Ecto neural progenitor cell (in vitro differentiated cells): ENCODE measurements around the gene SOD2.
"Not testable (repeated sequence)": the region's sequence is repeated elsewhere in the genome, so short reads cannot be mapped to it uniquely, and the experiment has no call there.

ENCODE experiments used
- DNase-seq: peaks from one replicate; pipeline ENCODE4 v3.0.0-alpha.2; 2018; ENCODE audit warnings: low spot score

The SOD2 gene

DNA sequence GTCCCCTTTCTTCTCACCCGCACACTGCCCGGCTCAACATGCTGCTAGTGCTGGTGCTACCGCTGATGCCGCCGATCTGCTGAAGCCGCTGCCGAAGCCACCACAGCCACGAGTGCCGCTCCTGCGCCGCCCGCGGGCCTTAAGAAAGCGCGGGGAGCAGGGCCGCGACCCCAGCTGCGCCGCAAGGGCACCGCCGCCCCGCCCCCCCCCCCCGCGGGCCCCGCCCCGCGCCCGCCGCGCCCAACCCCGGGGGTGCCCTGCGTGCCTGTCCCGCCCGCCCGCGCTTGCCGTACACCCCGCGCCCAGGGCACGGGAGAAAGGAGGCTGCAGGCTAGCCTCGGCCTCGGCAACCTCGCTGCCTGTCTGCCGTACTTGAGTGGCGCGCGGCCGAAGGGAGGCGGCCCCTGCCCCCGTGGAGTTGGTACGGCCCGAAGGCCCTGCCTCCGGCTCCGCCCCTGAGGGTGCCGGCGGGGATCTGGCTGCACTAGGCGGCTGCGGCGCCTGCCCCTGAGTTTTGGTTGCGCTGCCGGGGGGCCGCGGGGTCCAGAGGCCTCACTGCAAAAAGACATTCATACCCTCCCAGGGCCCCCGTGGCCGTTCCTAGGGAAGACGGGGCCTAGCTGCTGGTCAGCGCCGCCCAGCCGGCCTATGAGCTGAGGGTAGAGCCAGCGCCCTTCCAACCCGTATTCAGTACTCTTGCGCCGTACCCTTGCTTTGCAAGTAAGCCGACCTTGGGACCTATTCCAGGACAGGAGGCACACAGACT lies at the start of gene SOD2:
Gene SOD2 (minus strand): TSS at position 114 of the 766 bp plus-strand sequence. CDS start 74 bp downstream, at position 40.
- peak; percentile 93 for DNase-seq

DNA sequence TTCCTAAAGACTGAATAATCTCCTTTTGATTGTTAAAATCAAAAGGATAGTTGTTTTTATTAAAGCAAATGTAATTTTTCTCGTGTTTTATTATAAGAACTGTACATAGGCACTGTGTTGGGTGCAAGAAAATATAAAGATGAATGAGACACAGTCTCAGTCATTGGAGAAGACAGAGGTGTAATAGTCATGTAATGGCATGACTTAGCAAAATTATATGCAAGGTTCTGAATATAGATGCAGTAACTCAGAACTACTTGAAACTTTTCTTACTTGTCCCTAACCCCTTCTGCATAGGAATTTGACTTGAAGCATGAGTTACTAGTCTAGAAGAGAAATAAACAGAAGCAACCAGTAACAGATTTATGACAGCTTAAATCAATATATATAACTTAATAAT lies 49.1 kb upstream of the SOD2 start:
- no peak for DNase-seq

- DNase-seq = no peak
These were observed 46.3 kb upstream of the SOD2 start for GRCh38 chr6:159739341-159739740.

- no peak for DNase-seq
These were observed 43.9 kb upstream of the SOD2 start for GRCh38 chr6:159736908-159737307.

DNA sequence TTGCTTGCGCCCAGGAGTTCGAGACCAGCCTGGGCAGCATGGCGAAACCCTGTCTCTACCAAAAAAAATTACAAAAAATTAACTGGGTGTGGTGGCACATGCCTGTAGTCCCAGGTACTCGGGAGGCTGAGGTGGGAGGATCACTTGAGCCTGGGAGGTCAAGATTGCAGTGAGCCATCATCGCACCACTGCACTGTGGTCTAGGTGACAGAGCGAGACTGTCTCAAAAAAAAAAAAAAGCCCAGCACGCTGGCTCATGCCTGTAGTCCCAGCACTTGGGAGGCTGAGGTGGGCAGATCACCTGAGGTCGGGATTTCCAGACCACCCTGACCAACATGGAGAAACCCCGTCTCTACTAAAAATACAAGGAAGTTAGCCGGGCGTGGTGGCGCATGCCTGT lies 40.4 kb upstream of the SOD2 start:
- not testable (repeated sequence) for DNase-seq

GRCh38 chr6:159732550-159732949 lies 39.5 kb upstream of the SOD2 start:
- DNase-seq = not testable (repeated sequence)

DNA sequence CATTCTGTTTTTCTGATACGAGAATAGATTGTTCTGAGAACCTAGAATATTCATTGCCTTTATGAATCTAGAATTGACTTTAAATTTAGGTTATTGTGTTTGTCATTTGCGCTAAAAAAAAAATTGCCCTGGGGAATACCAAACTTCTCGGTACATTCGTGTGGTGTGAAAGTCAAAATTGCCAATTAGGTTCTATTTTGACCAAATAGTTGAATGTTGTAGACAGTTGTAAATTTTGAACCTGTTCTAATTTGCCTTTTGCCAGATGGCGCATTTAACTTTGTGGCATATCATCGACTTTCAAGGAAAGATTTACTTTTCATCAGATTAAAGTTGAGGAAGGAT lies 37.3 kb upstream of the SOD2 start:
- no peak for DNase-seq

- DNase-seq = no peak
These were observed 36.7 kb upstream of the SOD2 start for GRCh38 chr6:159729598-159730331.

DNA sequence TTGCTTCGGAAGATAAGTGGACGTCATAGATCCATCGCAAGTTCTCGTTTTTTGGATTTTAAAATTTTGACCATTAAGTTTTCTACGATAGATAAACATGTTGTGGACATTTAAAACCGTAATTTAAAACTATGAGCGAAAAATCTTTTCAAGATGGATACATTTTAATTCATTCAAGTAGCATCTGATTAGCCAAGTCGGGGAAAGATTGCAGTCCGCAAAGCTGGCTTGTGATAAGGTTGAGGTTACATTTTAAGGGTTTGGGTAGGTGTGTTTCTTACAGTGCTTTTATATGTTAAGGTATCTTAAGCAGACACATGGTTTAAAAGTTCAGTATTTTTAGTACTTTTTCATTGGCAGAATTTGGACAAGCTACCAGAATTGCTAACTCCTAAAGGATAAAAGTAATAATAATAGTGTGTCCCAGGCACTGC lies 35.5 kb upstream of the SOD2 start:
- no peak for DNase-seq

DNA sequence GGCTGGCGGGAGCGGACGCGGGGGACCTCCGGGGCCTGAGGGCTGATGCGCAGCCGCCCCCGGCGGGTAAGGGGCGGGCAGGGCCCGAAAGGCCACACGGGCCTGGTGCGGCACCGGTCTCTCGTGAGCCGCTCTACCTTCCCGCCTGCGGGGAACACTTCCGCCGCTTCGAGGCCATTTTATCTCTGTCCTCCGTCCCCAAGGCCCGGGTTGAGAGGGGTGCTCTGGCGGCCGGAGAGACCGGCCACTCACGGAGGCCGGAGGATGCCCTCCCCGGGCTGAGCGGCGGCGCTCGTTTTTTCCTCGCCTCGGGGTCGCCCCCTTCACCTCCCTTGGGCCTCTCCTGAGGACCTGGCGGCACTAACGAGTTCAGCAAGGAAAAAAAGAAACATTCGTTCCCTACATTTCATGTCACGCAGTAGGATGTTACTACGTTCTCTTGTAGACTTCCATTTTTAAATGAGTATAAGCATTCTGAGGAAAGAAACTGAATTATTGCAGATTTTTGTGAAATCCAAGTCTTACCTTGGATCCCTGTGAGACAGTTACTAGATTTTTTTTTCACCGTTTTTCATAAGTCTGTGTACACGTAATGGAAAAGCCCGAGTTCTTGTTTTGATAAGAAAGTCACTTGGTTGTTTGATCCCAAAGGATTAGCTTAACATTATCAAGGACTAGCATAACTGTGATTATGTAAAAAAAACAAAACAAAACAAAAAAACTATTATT lies 34.8 kb upstream of the SOD2 start:
- DNase-seq = no peak

- peak; percentile 98 for DNase-seq
These were observed 34.1 kb upstream of the SOD2 start, which contains the start of gene WTAP for GRCh38 chr6:159726918-159727716. WTAP (plus strand) TSS chr6:159727506; CDS start chr6:159736266, 8,760 bp downstream.

DNA sequence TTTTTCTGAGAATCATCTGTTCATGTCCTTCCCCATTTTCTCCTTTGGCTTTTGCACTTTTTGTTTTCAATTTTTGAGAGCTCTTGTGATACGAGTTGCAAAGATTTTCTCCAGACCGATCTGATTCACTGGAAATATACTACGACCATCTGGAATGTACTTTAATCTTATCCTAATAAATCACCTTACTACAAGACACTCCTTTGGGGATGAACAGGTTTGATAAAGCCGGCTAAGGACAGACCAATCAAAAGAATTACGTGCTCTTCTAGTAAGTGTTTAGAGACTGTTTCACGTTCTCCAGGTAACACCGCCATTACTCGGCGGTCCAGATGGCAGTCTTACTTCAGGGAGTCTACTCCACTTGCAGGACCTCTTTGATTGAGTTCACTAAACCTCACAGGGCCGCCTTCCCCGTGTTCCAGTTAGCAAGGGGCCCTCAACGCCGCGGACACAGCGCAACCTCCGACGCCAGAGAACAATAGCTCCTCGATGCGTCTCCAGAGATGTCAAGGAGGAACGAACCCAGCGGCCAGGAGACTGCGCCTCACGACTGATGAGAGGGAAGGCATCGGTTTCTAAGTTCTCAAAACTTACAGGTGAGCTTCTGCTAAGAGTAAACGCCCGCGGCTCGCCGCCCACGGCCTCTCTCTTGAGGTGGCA lies 33.3 kb upstream of the SOD2 start:
- no peak for DNase-seq

DNA sequence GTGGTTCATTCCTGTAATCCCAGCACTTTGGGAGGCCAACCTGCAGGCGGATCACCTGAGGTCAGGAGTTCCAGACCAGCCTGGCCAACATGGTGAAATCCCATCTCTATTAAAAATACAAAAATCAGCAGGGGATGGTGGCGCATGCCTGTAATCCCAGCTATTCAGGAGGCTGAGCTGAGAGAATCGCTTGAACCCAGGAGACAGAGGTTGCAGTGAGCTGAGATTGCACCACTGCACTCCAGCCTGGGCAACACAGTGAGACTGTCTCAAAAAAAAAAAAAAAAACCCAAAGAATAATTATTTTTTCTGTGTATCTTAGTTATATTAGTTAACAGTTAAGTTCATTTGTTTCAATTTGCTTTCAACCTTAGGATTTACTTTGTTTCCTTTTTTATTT lies 32.2 kb upstream of the SOD2 start:
- not testable (repeated sequence) for DNase-seq

- no peak for DNase-seq
These were observed 31.7 kb upstream of the SOD2 start for GRCh38 chr6:159724778-159725177.

GRCh38 chr6:159723259-159723658 lies 30.2 kb upstream of the SOD2 start:
- DNase-seq = no peak

DNA sequence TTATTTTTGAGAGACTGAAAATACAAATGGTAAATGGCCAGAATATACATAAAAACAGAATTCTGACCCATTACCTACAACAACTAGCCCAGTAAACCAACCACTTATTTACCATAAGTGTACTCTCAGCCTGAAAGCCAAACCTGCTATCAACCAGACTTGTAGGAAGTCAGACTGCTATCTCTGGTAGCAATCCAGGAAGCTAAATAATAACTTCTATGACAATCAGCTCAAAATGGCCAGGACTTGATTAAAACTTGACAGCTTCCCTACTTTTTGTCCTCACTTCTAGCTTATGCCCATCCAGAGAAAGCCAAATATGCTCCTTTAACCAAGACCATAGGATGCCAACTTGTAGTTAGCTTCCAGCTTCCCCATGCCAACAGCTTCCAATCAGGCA lies 29.6 kb upstream of the SOD2 start:
- no peak for DNase-seq

DNA sequence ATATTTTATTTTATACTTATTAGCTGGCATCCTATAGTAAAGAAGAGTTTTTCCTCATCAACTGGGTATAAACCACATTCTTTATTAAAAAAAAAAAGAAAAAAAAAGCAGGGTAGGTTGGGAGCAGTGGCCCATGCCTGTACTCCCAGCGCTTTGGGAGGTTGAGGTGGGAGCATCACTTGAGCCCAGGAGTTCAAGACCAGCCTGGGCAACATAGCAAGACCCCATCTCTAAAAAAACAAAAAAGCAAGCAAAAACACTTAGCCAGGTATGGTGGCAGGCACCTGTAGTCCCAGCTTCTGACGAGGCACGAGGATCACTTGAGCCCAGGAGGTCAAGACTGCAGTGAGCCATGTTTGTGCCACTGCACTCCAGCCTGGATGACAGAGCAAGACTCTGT lies 28.9 kb upstream of the SOD2 start:
- DNase-seq = not testable (repeated sequence)

DNA sequence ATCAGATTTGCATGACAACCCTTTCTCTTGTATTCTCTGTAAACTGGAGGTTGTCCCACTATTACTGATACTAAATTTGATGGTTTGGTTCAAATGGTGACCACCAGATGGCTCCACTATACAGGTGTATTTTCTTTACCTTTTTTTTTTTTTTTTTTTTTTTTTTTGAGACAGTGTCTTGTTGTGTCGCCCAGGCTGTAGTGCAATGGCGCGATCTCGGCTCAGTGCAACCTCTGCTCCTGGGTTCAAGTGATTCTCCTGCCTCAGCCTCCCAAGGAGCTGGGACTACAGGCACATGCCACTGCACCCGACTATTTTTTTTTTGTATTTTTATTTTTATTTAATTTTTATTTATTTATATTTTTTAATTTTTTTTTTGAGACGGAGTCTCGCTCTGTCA lies 27.7 kb upstream of the SOD2 start:
- DNase-seq = no peak

GRCh38 chr6:159719287-159719686 lies 26.2 kb upstream of the SOD2 start:
- DNase-seq = no peak

DNA sequence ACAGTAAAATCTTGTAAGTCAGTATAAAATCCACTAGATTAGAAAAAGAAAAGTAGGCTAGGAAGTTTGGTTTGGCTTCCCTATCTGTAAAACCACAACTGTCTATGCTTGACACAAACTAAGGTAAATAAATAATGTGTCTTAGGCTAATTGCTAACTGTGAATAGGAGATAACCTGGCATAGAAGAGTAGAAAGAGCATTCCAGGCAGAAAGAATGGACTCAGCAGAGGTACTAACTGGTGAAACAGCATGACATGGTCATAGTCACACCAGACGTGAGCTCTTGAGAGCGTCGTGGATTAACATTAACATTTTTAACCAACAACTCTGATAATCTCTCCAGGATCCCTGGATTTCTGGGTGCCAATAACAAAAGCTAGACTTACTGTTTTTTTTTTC lies 25.6 kb upstream of the SOD2 start:
- DNase-seq = no peak
